Thoracic aorta (tissue), 2 donors: ENCODE results near the gene ASB6. TPM values are rescaled to one million over a fixed set of nuclear protein-coding genes. Genes with fewer than 3 reads are reported as not detected.

ENCODE experiments used
- ATAC-seq: fragments of 150-250 bp; one replicate; pipeline ENCODE4 v1.8.0; 2017; ENCODE audit warnings: low read depth; ENCODE audit not compliant: insufficient number of reproducible peaks, low FRiP score
- DNase-seq: peaks from one replicate; pipeline ENCODE4 v3.0.0-alpha.2; 2020; ENCODE audit warnings: low spot score
- H3K27ac ChIP-seq, 2 donors: fragments of 200-600 bp; sonication (generic); 1 replicate in 1 of 2; 2 replicates in 1 of 2; pipeline ENCODE4 v1.5.1; 2016; ENCODE audit warnings: mild to moderate bottlenecking in 2 of 2, moderate library complexity in 2 of 2
- H3K27me3 ChIP-seq: fragments of 200-600 bp; sonication (generic); replicated peaks from 2 replicates; pipeline ENCODE4 v1.6.0; 2016; ENCODE audit warnings: mild to moderate bottlenecking; ENCODE audit not compliant: insufficient read depth
- H3K36me3 ChIP-seq: fragments of 200-600 bp; sonication (generic); one replicate; pipeline ENCODE4 v1.5.1; 2016
- H3K4me1 ChIP-seq, 2 donors: fragments of 200-600 bp; sonication (generic); 1 replicate in 1 of 2; 2 replicates in 1 of 2; pipeline versions ENCODE4 v1.5.1 to v1.6.0; 2016; ENCODE audit warnings: low read depth in 2 of 2, mild to moderate bottlenecking in 1 of 2; ENCODE audit not compliant: control insufficient read depth in 1 of 2
- H3K4me3 ChIP-seq: fragments of 200-600 bp; sonication (generic); 2 replicates; pipeline ENCODE4 v1.5.1; 2016; ENCODE audit warnings: mild to moderate bottlenecking
- H3K9me3 ChIP-seq: fragments of 200-600 bp; sonication (generic); 2 replicates; pipeline ENCODE4 v1.5.1; 2016
- CTCF ChIP-seq: fragments of 200-600 bp; sonication (generic); IDR thresholded peaks from one replicate; pipeline ENCODE4 v1.5.1; 2019; ENCODE audit warnings: antibody characterized with exemption
- total RNA-seq, 2 donors: library from RNA; depleted of rRNA; stranded (reverse); fragments of >200 nt; gene quantifications; one replicate each; pipeline versions ENCODE4 v1.1.0 to v1.2.3, GENCODE V29; 2016

The ASB6 gene
- total RNA-seq, 2 donors from 2014 or later: 23.0 to 31.0 TPM

GRCh38 chr9:129635099-129636065, 6.6 kb downstream of the ASB6 start:
- no peak for ATAC-seq
- DNase-seq: no peak
- no peak overlapping the region for H3K27ac ChIP-seq
- TF ChIP-seq CTCF: no peak
- H3K4me1 ChIP-seq: peaks cover 9 to 29% of the 10 kb centered on the region in 2 donors
- H3K4me3 ChIP-seq: no peak overlapping the region
- H3K36me3 ChIP-seq: peaks cover 54% of the 10 kb centered on the region
- H3K27me3 ChIP-seq: no peaks in the 10 kb centered on the region
- H3K9me3 ChIP-seq: no peaks in the 10 kb centered on the region

- Histone ChIP-seq H3K27ac (no peak overlapping the region), H3K4me1 (peaks cover 0 to 21% of the 10 kb centered on the region in 2 donors), H3K4me3 (no peak overlapping the region), H3K9me3 (no peaks in the 10 kb centered on the region), H3K27me3 (no peaks in the 10 kb centered on the region), H3K36me3 (peaks cover 46% of the 10 kb centered on the region)
- TF ChIP-seq CTCF: no peak
- no peak for DNase-seq
- peak; percentile 13 for ATAC-seq
These were observed 8.1 kb downstream of the ASB6 start for GRCh38 chr9:129633848-129634247.

- no peak for DNase-seq
- Histone ChIP-seq H3K27me3 (no peaks in the 10 kb centered on the region), H3K4me3 (no peak overlapping the region), H3K36me3 (peaks cover 41% of the 10 kb centered on the region), H3K27ac (no peak overlapping the region), H3K9me3 (no peaks in the 10 kb centered on the region), H3K4me1 (peaks cover 0 to 28% of the 10 kb centered on the region in 2 donors)
- ATAC-seq: no peak
- no peak for TF ChIP-seq CTCF
These were observed 8.7 kb downstream of the ASB6 start for GRCh38 chr9:129633207-129633606.

GRCh38 chr9:129632460-129632859, 9.5 kb downstream of the ASB6 start:
- H3K36me3 ChIP-seq: peaks cover 34% of the 10 kb centered on the region
- ATAC-seq: no peak
- H3K4me3 ChIP-seq: no peak overlapping the region
- no peak for TF ChIP-seq CTCF
- peak overlapping the region in 1 of 2 donors; percentile 15 for H3K27ac ChIP-seq
- H3K27me3 ChIP-seq: no peaks in the 10 kb centered on the region
- H3K4me1 ChIP-seq: peaks cover 6 to 35% of the 10 kb centered on the region in 2 donors
- no peak for DNase-seq
- H3K9me3 ChIP-seq: no peaks in the 10 kb centered on the region

- Histone ChIP-seq H3K4me3 (no peak overlapping the region), H3K27ac (no peak overlapping the region)
- ATAC-seq: no peak
These were observed 10.2 kb downstream of the ASB6 start for GRCh38 chr9:129631674-129632129.

More at GRCh38 chr9:129631674-129632129, 10.2 kb downstream of the ASB6 start:
- H3K4me1 ChIP-seq: peaks cover 13 to 43% of the 10 kb centered on the region in 2 donors
- no peaks in the 10 kb centered on the region for H3K9me3 ChIP-seq
- no peak for DNase-seq
- H3K36me3 ChIP-seq: peaks cover 27% of the 10 kb centered on the region
- H3K27me3 ChIP-seq: no peaks in the 10 kb centered on the region
- TF ChIP-seq CTCF: no peak
